ENCODE measurements around the gene C4orf50. TPM values are rescaled to one million over a fixed set of nuclear protein-coding genes. Genes with fewer than 3 reads are reported as not detected.

C4orf50 gene
- total RNA-seq, 1 donor = not detected

- TF ChIP-seq CTCF (IDR thresholded peaks at IDR 0.05; ENCODE audit: insufficient read depth, low read length) = no peak
- DNase-seq (ENCODE audit: low read depth) = no peak
- H3K4me3 ChIP-seq (ENCODE audit: low read depth, low read length) = no peak overlapping the region
Observed at GRCh38 chr4:5878359-5878758, 139.9 kb downstream of the C4orf50 start.

GRCh38 chr4:5877392-5877791, 140.8 kb downstream of the C4orf50 start:
- no peak for TF ChIP-seq CTCF (IDR thresholded peaks at IDR 0.05; ENCODE audit: insufficient read depth, low read length)
- no peak for DNase-seq (ENCODE audit: low read depth)
- no peak overlapping the region for H3K4me3 ChIP-seq (ENCODE audit: low read depth, low read length)

- no peak overlapping the region for H3K4me3 ChIP-seq (ENCODE audit: low read depth, low read length)
- TF ChIP-seq CTCF (IDR thresholded peaks at IDR 0.05; ENCODE audit: insufficient read depth, low read length) = no peak
- DNase-seq (ENCODE audit: low read depth) = peak; percentile 41
Observed at GRCh38 chr4:5874811-5875449, 143.3 kb downstream of the C4orf50 start.

- DNase-seq (ENCODE audit: low read depth) = no peak
- H3K4me3 ChIP-seq (ENCODE audit: low read depth, low read length) = no peak overlapping the region
- TF ChIP-seq CTCF (IDR thresholded peaks at IDR 0.05; ENCODE audit: insufficient read depth, low read length) = no peak
Observed at GRCh38 chr4:5870701-5871100, 147.5 kb downstream of the C4orf50 start.

- TF ChIP-seq CTCF (IDR thresholded peaks at IDR 0.05; ENCODE audit: insufficient read depth, low read length) = no peak
- no peak overlapping the region for H3K4me3 ChIP-seq (ENCODE audit: low read depth, low read length)
- DNase-seq (ENCODE audit: low read depth) = no peak
Observed at GRCh38 chr4:5869966-5870619, 148.1 kb downstream of the C4orf50 start.

GRCh38 chr4:5867866-5868265, 150.4 kb downstream of the C4orf50 start:
- H3K4me3 ChIP-seq (ENCODE audit: low read depth, low read length) = no peak overlapping the region
- no peak for TF ChIP-seq CTCF (IDR thresholded peaks at IDR 0.05; ENCODE audit: insufficient read depth, low read length)
- DNase-seq (ENCODE audit: low read depth) = no peak
